Adrenal gland (tissue), 5 donors: ENCODE data around the gene RAB29.

ENCODE experiments used
- CTCF ChIP-seq, 6 experiments: fragments of 450-650 bp in 4 of 6; fragments of 200-600 bp in 2 of 6; sonication (generic) in 1 of 6; IDR thresholded peaks; 1 replicate in 5 of 6; 2 replicates in 1 of 6; pipeline versions ENCODE4 v1.5.1 to v1.8.0; 2016 to 2021; ENCODE audit warnings: antibody characterized with exemption in 6 of 6, mild to moderate bottlenecking in 2 of 6, moderate library complexity in 1 of 6
- POLR2A ChIP-seq, 2 donors: fragments of 450-650 bp; IDR thresholded peaks; one replicate each; pipeline ENCODE4 v1.6.1; 2017; ENCODE audit warnings: antibody characterized with exemption in 2 of 2, mild to moderate bottlenecking in 2 of 2, moderate library complexity in 1 of 2
- donor health status: DM: no; HTN: no; CAD: no.

GRCh38 chr1:205804605-205805004 is 29.3 kb upstream of the RAB29 start:
- TF ChIP-seq CTCF (IDR thresholded peaks at IDR 0.05) (no peak), POLR2A (IDR thresholded peaks at IDR 0.05) (no peak)
